GM10847 (cell line): ENCODE measurements around the gene GSTM1.
A peak's percentile ranks its signal among the peaks of the same experiment; 100 is the strongest.

ENCODE experiments used
- POLR2A ChIP-seq: IDR thresholded peaks from 2 replicates; pipeline ENCODE4 v1.6.1; 2011; ENCODE audit not compliant: insufficient read length; ENCODE audit errors: extremely low read depth

GSTM1 gene

GRCh38 chr1:109655615-109656519 is 31.8 kb upstream of the GSTM1 start, which contains the start of gene GSTM4:
Gene GSTM4, plus strand, starts transcription at chr1:109656099. Its CDS starts 291 bp downstream, at chr1:109656390.
- peak; percentile 52 for TF ChIP-seq POLR2A

- no peak for TF ChIP-seq POLR2A
These were observed 30.2 kb upstream of the GSTM1 start for GRCh38 chr1:109657395-109657794.

GRCh38 chr1:109657970-109658369 is 29.6 kb upstream of the GSTM1 start:
- TF ChIP-seq POLR2A: no peak

- TF ChIP-seq POLR2A: no peak
These were observed 29.0 kb upstream of the GSTM1 start for GRCh38 chr1:109658533-109659042.

- no peak for TF ChIP-seq POLR2A
These were observed 28.5 kb upstream of the GSTM1 start for GRCh38 chr1:109659145-109659544.

GRCh38 chr1:109659997-109660690 is 27.5 kb upstream of the GSTM1 start:
- TF ChIP-seq POLR2A: no peak

- TF ChIP-seq POLR2A: no peak
These were observed 26.2 kb upstream of the GSTM1 start for GRCh38 chr1:109661391-109661790.

GRCh38 chr1:109664671-109665070 is 22.9 kb upstream of the GSTM1 start:
- no peak for TF ChIP-seq POLR2A

- no peak for TF ChIP-seq POLR2A
These were observed 20.0 kb upstream of the GSTM1 start, which contains the start of gene GSTM2 for GRCh38 chr1:109667452-109668122. Gene GSTM2, plus strand, starts transcription at chr1:109668057. Its CDS starts 59 bp downstream, at chr1:109668116.

GRCh38 chr1:109668123-109668775 is 19.4 kb upstream of the GSTM1 start:
- no peak for TF ChIP-seq POLR2A

GRCh38 chr1:109669246-109669948 is 18.2 kb upstream of the GSTM1 start:
- TF ChIP-seq POLR2A: no peak

- TF ChIP-seq POLR2A: no peak
These were observed 16.6 kb upstream of the GSTM1 start for GRCh38 chr1:109671067-109671466.

GRCh38 chr1:109677459-109677858 is 10.2 kb upstream of the GSTM1 start:
- TF ChIP-seq POLR2A: no peak

- TF ChIP-seq POLR2A: no peak
These were observed 2.3 kb downstream of the GSTM1 start for GRCh38 chr1:109689844-109690405.
